NAMALWA (cell line): ENCODE data around the gene IFITM10.
A peak's percentile ranks its signal among the peaks of the same experiment; 100 is the strongest.
"Not testable (repeated sequence)": the region's sequence is repeated elsewhere in the genome, so short reads cannot be mapped to it uniquely, and the experiment has no call there.

Experiments
- DNase-seq: peaks from one replicate; pipeline ENCODE4 v3.0.0-alpha.2; 2015; ENCODE audit warnings: low spot score

IFITM10 gene

GRCh38 chr11:1690167-1691025 is 60.0 kb downstream of the IFITM10 start:
- no peak for DNase-seq

- not testable (repeated sequence) for DNase-seq
Measured at GRCh38 chr11:1689250-1690166, 60.9 kb downstream of the IFITM10 start.

- not testable (repeated sequence) for DNase-seq
Measured at GRCh38 chr11:1688336-1688947, 62.0 kb downstream of the IFITM10 start.

GRCh38 chr11:1686220-1686619 is 64.2 kb downstream of the IFITM10 start:
- not testable (repeated sequence) for DNase-seq

GRCh38 chr11:1684886-1685874 is 65.2 kb downstream of the IFITM10 start:
- peak; percentile 23 for DNase-seq

GRCh38 chr11:1683904-1684572 is 66.4 kb downstream of the IFITM10 start:
- not testable (repeated sequence) for DNase-seq

- DNase-seq: not testable (repeated sequence)
Measured at GRCh38 chr11:1683216-1683615, 67.2 kb downstream of the IFITM10 start.
